Transverse colon (tissue), 3 donors: ENCODE measurements around the gene AGRN.

Experiments used
- EP300 ChIP-seq: sonication (generic); formaldehyde crosslinking; IDR thresholded peaks from one replicate; pipeline ENCODE4 v1.6.1; 2017; ENCODE audit warnings: antibody characterized with exemption, low read depth
- TF ChIP-seq, protein P1 (sequence below), 5 experiments: fragments of 200-600 bp in 3 of 5; fragments of 450-650 bp in 2 of 5; sonication (generic) in 3 of 5; IDR thresholded peaks; 1 replicate in 2 of 5; 2 replicates in 3 of 5; pipeline ENCODE4 v1.5.1; 2016 to 2017; ENCODE audit warnings: antibody characterized with exemption in 5 of 5, inconsistent platforms in 3 of 5, mild to moderate bottlenecking in 2 of 5, moderate library complexity in 1 of 5

- TF ChIP-seq, protein P1, sequence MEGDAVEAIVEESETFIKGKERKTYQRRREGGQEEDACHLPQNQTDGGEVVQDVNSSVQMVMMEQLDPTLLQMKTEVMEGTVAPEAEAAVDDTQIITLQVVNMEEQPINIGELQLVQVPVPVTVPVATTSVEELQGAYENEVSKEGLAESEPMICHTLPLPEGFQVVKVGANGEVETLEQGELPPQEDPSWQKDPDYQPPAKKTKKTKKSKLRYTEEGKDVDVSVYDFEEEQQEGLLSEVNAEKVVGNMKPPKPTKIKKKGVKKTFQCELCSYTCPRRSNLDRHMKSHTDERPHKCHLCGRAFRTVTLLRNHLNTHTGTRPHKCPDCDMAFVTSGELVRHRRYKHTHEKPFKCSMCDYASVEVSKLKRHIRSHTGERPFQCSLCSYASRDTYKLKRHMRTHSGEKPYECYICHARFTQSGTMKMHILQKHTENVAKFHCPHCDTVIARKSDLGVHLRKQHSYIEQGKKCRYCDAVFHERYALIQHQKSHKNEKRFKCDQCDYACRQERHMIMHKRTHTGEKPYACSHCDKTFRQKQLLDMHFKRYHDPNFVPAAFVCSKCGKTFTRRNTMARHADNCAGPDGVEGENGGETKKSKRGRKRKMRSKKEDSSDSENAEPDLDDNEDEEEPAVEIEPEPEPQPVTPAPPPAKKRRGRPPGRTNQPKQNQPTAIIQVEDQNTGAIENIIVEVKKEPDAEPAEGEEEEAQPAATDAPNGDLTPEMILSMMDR (IDR thresholded peaks at IDR 0.05): peak; percentile 53 to 85 (median 77)
- TF ChIP-seq EP300: no peak
Observed at GRCh38 chr1:975896-976683, 43.8 kb upstream of the AGRN start.
